H1 (cell line): ENCODE data around the gene FBXO28. TPM values are rescaled to one million over a fixed set of nuclear protein-coding genes. Genes with fewer than 3 reads are reported as not detected.

ENCODE experiments used
- ATF2 ChIP-seq: IDR thresholded peaks from 2 replicates; pipeline ENCODE4 v1.6.1; 2012; ENCODE audit warnings: low read length, inconsistent platforms
- BRCA1 ChIP-seq: IDR thresholded peaks from 2 replicates; pipeline ENCODE4 v1.6.1; 2012; ENCODE audit warnings: low read depth, low read length, improper control_type of control experiment
- POLR2A ChIP-seq, 2 experiments: IDR thresholded peaks; 1 replicate in 1 of 2; 2 replicates in 1 of 2; pipeline ENCODE4 v1.6.1; 2011; ENCODE audit warnings: low read depth in 2 of 2, low read length in 2 of 2, mild to moderate bottlenecking in 2 of 2; ENCODE audit errors: control extremely low read depth in 1 of 2
- SP1 ChIP-seq: IDR thresholded peaks from 2 replicates; pipeline ENCODE4 v1.6.1; 2011; ENCODE audit warnings: low read depth, low read length
- TEAD4 ChIP-seq: IDR thresholded peaks from 2 replicates; pipeline ENCODE4 v1.6.1; 2012; ENCODE audit warnings: low read depth, low read length, inconsistent platforms, mixed read lengths
- polyA plus RNA-seq, 7 experiments: library from polyadenylated mRNA; depleted of rRNA in 3 of 7; stranded (reverse) in 5 of 7; unstranded in 2 of 7; fragments of >200 nt in 5 of 7; fragments of 200-250 nt in 2 of 7; gene quantifications; 1 replicate in 5 of 7; 2 replicates in 1 of 7; 4 replicates in 1 of 7; pipeline versions ENCODE4 v1.2.1 to v1.2.3, GENCODE V29; 2011 to 2013; ENCODE audit warnings: missing spikeins in 2 of 7, mixed read lengths in 2 of 7
- total RNA-seq: library from RNA; stranded (reverse); fragmentation: NEBNext Ultra II Directional; extraction: Animal tissue kit (Norgen Biotek cat#: 25700); gene quantifications from 2 replicates; pipeline ENCODE4 v1.2.1, GENCODE V29; 2021

The FBXO28 gene
- total and polyA plus RNA-seq, 2 of the 8 experiments (the other 6 are each of a cell fraction or from before 2014, with no cell fraction given): 10.3 to 42.5 TPM

GRCh38 chr1:224137518-224137917, 23.6 kb downstream of the FBXO28 start (continued):
- TF ChIP-seq SP1 (no peak), POLR2A (IDR thresholded peaks at IDR 0.05; ENCODE audit: control extremely low read depth in 1 of 2, low read depth in 2 of 2, low read length in 2 of 2) (no peak), BRCA1 (no peak), TEAD4 (no peak), ATF2 (no peak)
